BE2C (cell line): ENCODE measurements around the gene EDIL3.
A peak's percentile ranks its signal among the peaks of the same experiment; 100 is the strongest.

Experiments
- DNase-seq: peaks from one replicate; pipeline ENCODE4 v3.0.0-alpha.2; 2020
- H3K27me3 ChIP-seq: fragments of 250-450 bp; sonication (Bioruptor Pico); 2 replicates; pipeline ENCODE4 v1.5.1; 2020; ENCODE audit warnings: mild to moderate bottlenecking
- H3K36me3 ChIP-seq: fragments of 250-450 bp; sonication (Bioruptor Pico); 2 replicates; pipeline ENCODE4 v1.5.1; 2020; ENCODE audit warnings: mild to moderate bottlenecking
- H3K4me1 ChIP-seq: fragments of 250-450 bp; sonication (Bioruptor Pico); 2 replicates; pipeline ENCODE4 v1.5.1; 2020
- H3K4me3 ChIP-seq: 2 replicates; pipeline ENCODE4 v1.5.1; 2011; ENCODE audit warnings: low read depth, low read length
- H3K9me3 ChIP-seq: fragments of 250-450 bp; sonication (Bioruptor Pico); 2 replicates; pipeline ENCODE4 v1.5.1; 2020
- CTCF ChIP-seq: IDR thresholded peaks from 2 replicates; pipeline ENCODE4 v1.5.1; 2012; ENCODE audit warnings: mild to moderate bottlenecking, low read depth, low read length

Gene EDIL3

GRCh38 chr5:84237126-84237525, 147.6 kb downstream of the EDIL3 start:
- TF ChIP-seq CTCF: no peak
- Histone ChIP-seq H3K36me3 (no peaks in the 10 kb centered on the region), H3K27me3 (no peaks in the 10 kb centered on the region), H3K9me3 (no peaks in the 10 kb centered on the region), H3K4me3 (no peak overlapping the region), H3K4me1 (peaks cover 27% of the 10 kb centered on the region)
- DNase-seq: no peak

- TF ChIP-seq CTCF: no peak
- no peak for DNase-seq
- Histone ChIP-seq H3K4me1 (peaks cover 24% of the 10 kb centered on the region), H3K9me3 (no peaks in the 10 kb centered on the region), H3K4me3 (no peak overlapping the region), H3K27me3 (no peaks in the 10 kb centered on the region), H3K36me3 (no peaks in the 10 kb centered on the region)
These were observed 153.2 kb downstream of the EDIL3 start for GRCh38 chr5:84231433-84231832.

- H3K36me3 ChIP-seq: no peaks in the 10 kb centered on the region
- no peaks in the 10 kb centered on the region for H3K27me3 ChIP-seq
- TF ChIP-seq CTCF: no peak
- peaks cover 21% of the 10 kb centered on the region for H3K4me1 ChIP-seq
- no peaks in the 10 kb centered on the region for H3K9me3 ChIP-seq
- no peak overlapping the region for H3K4me3 ChIP-seq
- peak; percentile 47 for DNase-seq
These were observed 155.6 kb downstream of the EDIL3 start for GRCh38 chr5:84229045-84229444.

- no peaks in the 10 kb centered on the region for H3K27me3 ChIP-seq
- H3K9me3 ChIP-seq: no peaks in the 10 kb centered on the region
- DNase-seq: no peak
- H3K4me1 ChIP-seq: peaks cover 15% of the 10 kb centered on the region
- no peak for TF ChIP-seq CTCF
- no peaks in the 10 kb centered on the region for H3K36me3 ChIP-seq
- no peak overlapping the region for H3K4me3 ChIP-seq
These were observed 156.4 kb downstream of the EDIL3 start for GRCh38 chr5:84228266-84228665.

- H3K36me3 ChIP-seq: no peaks in the 10 kb centered on the region
- H3K4me1 ChIP-seq: peaks cover 15% of the 10 kb centered on the region
- H3K9me3 ChIP-seq: no peaks in the 10 kb centered on the region
- no peak overlapping the region for H3K4me3 ChIP-seq
- H3K27me3 ChIP-seq: no peaks in the 10 kb centered on the region
- no peak for DNase-seq
- no peak for TF ChIP-seq CTCF
These were observed 157.4 kb downstream of the EDIL3 start for GRCh38 chr5:84227236-84227635.

GRCh38 chr5:84218546-84218945, 166.1 kb downstream of the EDIL3 start:
- Histone ChIP-seq H3K27me3 (no peaks in the 10 kb centered on the region), H3K4me3 (no peak overlapping the region), H3K4me1 (no peaks in the 10 kb centered on the region), H3K36me3 (no peaks in the 10 kb centered on the region), H3K9me3 (no peaks in the 10 kb centered on the region; the same call in 1 of the 2 replicates)
- no peak for DNase-seq
- no peak for TF ChIP-seq CTCF
